DMS53 treated with DMSO at 0.1 percent for 48 hours (cell line): ENCODE measurements around the gene EXTL2.
"Not testable (repeated sequence)": the region's sequence is repeated elsewhere in the genome, so short reads cannot be mapped to it uniquely, and the experiment has no call there.

Experiments
- DNase-seq: peaks from one replicate; lab custom pipeline; 2025; ENCODE audit not compliant: unreplicated experiment; lab: John Stamatoyannopoulos, UW

The EXTL2 gene

GRCh38 chr1:100903777-100904176, 9.1 kb upstream of the EXTL2 start:
- no peak for DNase-seq

GRCh38 chr1:100902365-100902764, 7.7 kb upstream of the EXTL2 start:
- DNase-seq, result no peak

GRCh38 chr1:100896481-100896982, 1.9 kb upstream of the EXTL2 start:
- peak; percentile 69 for DNase-seq

- peak; percentile 99 for DNase-seq
These were observed 1.2 kb upstream of the EXTL2 start, which contains the start of gene SLC30A7 for GRCh38 chr1:100895540-100896480. SLC30A7 (plus strand) TSS chr1:100896090; CDS start chr1:100896263, 173 bp downstream.

- DNase-seq, result no peak
These were observed 924 bp downstream of the EXTL2 start for GRCh38 chr1:100893718-100894117.

GRCh38 chr1:100892554-100892953, 2.1 kb downstream of the EXTL2 start:
- no peak for DNase-seq

GRCh38 chr1:100891380-100891779, 3.3 kb downstream of the EXTL2 start:
- DNase-seq, result no peak

GRCh38 chr1:100889869-100890482, 4.7 kb downstream of the EXTL2 start:
- not testable (repeated sequence) for DNase-seq

GRCh38 chr1:100889007-100889406, 5.6 kb downstream of the EXTL2 start:
- not testable (repeated sequence) for DNase-seq

- peak; percentile 37 for DNase-seq
These were observed 10.7 kb downstream of the EXTL2 start for GRCh38 chr1:100883963-100884362.

GRCh38 chr1:100882698-100883097, 11.9 kb downstream of the EXTL2 start:
- DNase-seq, result no peak

- DNase-seq, result no peak
These were observed 13.0 kb downstream of the EXTL2 start for GRCh38 chr1:100881687-100882086.

- DNase-seq, result no peak
These were observed 15.2 kb downstream of the EXTL2 start for GRCh38 chr1:100879422-100879821.

- no peak for DNase-seq
These were observed 18.4 kb downstream of the EXTL2 start for GRCh38 chr1:100876291-100876690.

GRCh38 chr1:100875228-100875627, 19.4 kb downstream of the EXTL2 start:
- peak; percentile 99 for DNase-seq

GRCh38 chr1:100874433-100874832, 20.2 kb downstream of the EXTL2 start:
- DNase-seq, result no peak

- DNase-seq, result no peak
These were observed 24.6 kb downstream of the EXTL2 start for GRCh38 chr1:100869996-100870395.

GRCh38 chr1:100868364-100868995, 26.2 kb downstream of the EXTL2 start:
- peak; percentile 71 for DNase-seq

- no peak for DNase-seq
These were observed 27.8 kb downstream of the EXTL2 start for GRCh38 chr1:100866901-100867206.

- peak; percentile 79 for DNase-seq
These were observed 28.4 kb downstream of the EXTL2 start for GRCh38 chr1:100866041-100866900.

- no peak for DNase-seq
These were observed 32.1 kb downstream of the EXTL2 start for GRCh38 chr1:100862591-100862990.
